OCI-LY1 (cell line): ENCODE results near the gene TSNAXIP1.
"Not testable (repeated sequence)": the region's sequence is repeated elsewhere in the genome, so short reads cannot be mapped to it uniquely, and the experiment has no call there.

Experiments
- EZH2 ChIP-seq: fragments of 200-600 bp; sonication (generic), shearing (Covaris generic); IDR thresholded peaks from 2 replicates; pipeline ENCODE4 v1.8.0; 2017; ENCODE audit warnings: borderline replicate concordance, mixed run types, mild to moderate bottlenecking, antibody characterized with exemption, low read length, moderate library complexity, mixed read lengths
- TF ChIP-seq, protein P1 (sequence below): fragments of 200-600 bp; sonication (generic), shearing (Covaris generic); IDR thresholded peaks from 2 replicates; pipeline ENCODE4 v1.5.1; 2017; ENCODE audit warnings: mild to moderate bottlenecking, antibody characterized with exemption, low read length, moderate library complexity, mixed read lengths

DNA sequence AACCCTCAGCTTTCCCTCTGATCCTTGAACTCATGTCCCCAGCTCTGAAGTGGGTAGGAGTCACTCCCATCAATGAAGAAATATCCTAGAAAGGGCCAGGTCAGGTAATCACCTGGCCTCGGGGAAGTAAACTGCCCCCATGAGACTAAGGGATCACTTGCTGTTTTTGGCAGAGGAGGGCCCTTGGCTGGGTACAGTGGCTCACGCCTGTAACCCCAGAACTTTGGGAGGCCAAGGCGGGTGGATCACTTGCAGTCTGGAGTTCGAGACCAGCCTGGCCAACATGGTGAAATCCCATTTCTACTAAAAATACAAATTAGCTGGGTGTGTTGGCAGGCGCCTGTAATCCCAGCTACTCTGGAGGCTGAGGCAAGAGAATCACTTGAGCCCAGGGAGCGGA, 57.4 kb downstream of the TSNAXIP1 start:
- TF ChIP-seq, protein P1, sequence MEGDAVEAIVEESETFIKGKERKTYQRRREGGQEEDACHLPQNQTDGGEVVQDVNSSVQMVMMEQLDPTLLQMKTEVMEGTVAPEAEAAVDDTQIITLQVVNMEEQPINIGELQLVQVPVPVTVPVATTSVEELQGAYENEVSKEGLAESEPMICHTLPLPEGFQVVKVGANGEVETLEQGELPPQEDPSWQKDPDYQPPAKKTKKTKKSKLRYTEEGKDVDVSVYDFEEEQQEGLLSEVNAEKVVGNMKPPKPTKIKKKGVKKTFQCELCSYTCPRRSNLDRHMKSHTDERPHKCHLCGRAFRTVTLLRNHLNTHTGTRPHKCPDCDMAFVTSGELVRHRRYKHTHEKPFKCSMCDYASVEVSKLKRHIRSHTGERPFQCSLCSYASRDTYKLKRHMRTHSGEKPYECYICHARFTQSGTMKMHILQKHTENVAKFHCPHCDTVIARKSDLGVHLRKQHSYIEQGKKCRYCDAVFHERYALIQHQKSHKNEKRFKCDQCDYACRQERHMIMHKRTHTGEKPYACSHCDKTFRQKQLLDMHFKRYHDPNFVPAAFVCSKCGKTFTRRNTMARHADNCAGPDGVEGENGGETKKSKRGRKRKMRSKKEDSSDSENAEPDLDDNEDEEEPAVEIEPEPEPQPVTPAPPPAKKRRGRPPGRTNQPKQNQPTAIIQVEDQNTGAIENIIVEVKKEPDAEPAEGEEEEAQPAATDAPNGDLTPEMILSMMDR: not testable (repeated sequence)
- not testable (repeated sequence) for TF ChIP-seq EZH2
